Cerebellar nuclear complex (tissue), 1 donor: ENCODE data around the gene PLCXD1.
"Not testable (repeated sequence)": the region's sequence is repeated elsewhere in the genome, so short reads cannot be mapped to it uniquely, and the experiment has no call there.

Experiments used
- DNase-seq, 2 experiments: peaks; one replicate each; lab custom pipeline; 2025; lab: John Stamatoyannopoulos, UW

PLCXD1 gene

GRCh38 chrX:281166-281999 is at the start of gene PLCXD1:
TSS of gene PLCXD1 (plus strand) at chrX:281381. CDS start at chrX:284188, 2,807 bp downstream.
- DNase-seq = no peak

GRCh38 chrX:231637-232277 is 49.4 kb upstream of the PLCXD1 start:
- not testable (repeated sequence) for DNase-seq

GRCh38 chrX:232278-232655 is 48.9 kb upstream of the PLCXD1 start:
- not testable (repeated sequence) for DNase-seq

GRCh38 chrX:236201-236600 is 45.0 kb upstream of the PLCXD1 start:
- DNase-seq = not testable (repeated sequence)

GRCh38 chrX:250965-251364 is 30.2 kb upstream of the PLCXD1 start:
- DNase-seq = no peak

GRCh38 chrX:251396-252243 is 29.6 kb upstream of the PLCXD1 start:
- DNase-seq = not testable (repeated sequence)

GRCh38 chrX:252244-252956 is 28.8 kb upstream of the PLCXD1 start:
- no peak for DNase-seq

- DNase-seq = no peak
These were observed 28.3 kb upstream of the PLCXD1 start for GRCh38 chrX:252957-253291.

GRCh38 chrX:253451-254297 is 27.5 kb upstream of the PLCXD1 start:
- no peak for DNase-seq

- DNase-seq = no peak
These were observed 26.5 kb upstream of the PLCXD1 start for GRCh38 chrX:254630-255215.

GRCh38 chrX:255923-256331 is 25.3 kb upstream of the PLCXD1 start:
- no peak for DNase-seq

GRCh38 chrX:257054-257453 is 24.1 kb upstream of the PLCXD1 start:
- DNase-seq = not testable (repeated sequence)

- no peak for DNase-seq
These were observed 23.4 kb upstream of the PLCXD1 start for GRCh38 chrX:257681-258289.

GRCh38 chrX:258291-259040 is 22.7 kb upstream of the PLCXD1 start:
- no peak for DNase-seq

GRCh38 chrX:259692-260355 is 21.4 kb upstream of the PLCXD1 start:
- DNase-seq = no peak

- DNase-seq = no peak
These were observed 19.8 kb upstream of the PLCXD1 start for GRCh38 chrX:261167-261918.

- DNase-seq = no peak
These were observed 19.2 kb upstream of the PLCXD1 start for GRCh38 chrX:261919-262352.

- DNase-seq = no peak
These were observed 18.7 kb upstream of the PLCXD1 start for GRCh38 chrX:262381-262909.
